H9 (cell line): ENCODE data around the gene CCNQ. TPM values are rescaled to one million over a fixed set of nuclear protein-coding genes. Genes with fewer than 3 reads are reported as not detected.

Experiments used
- DNase-seq: peaks from one replicate; pipeline ENCODE4 v3.0.0-alpha.2; 2017
- H2AFZ ChIP-seq: one replicate; pipeline ENCODE4 v1.6.1; 2013; ENCODE audit warnings: mild to moderate bottlenecking, low read length, control low read depth, moderate library complexity
- H2AK5ac ChIP-seq: 2 replicates; pipeline ENCODE4 v1.6.1; 2013; ENCODE audit warnings: low read length, control low read depth, mixed read lengths; ENCODE audit not compliant: insufficient read length
- H2BK120ac ChIP-seq: one replicate; pipeline ENCODE4 v1.6.1; 2013; ENCODE audit warnings: low read depth, mild to moderate bottlenecking, low read length, control low read depth, inconsistent platforms; ENCODE audit not compliant: poor library complexity, severe bottlenecking
- H2BK12ac ChIP-seq: 2 replicates; pipeline ENCODE4 v1.6.1; 2013; ENCODE audit warnings: low read length, control low read depth, mixed read lengths, low read depth; ENCODE audit not compliant: insufficient read length
- H2BK15ac ChIP-seq: 2 replicates; pipeline ENCODE4 v1.6.1; 2013; ENCODE audit warnings: low read depth, low read length, control low read depth
- H2BK20ac ChIP-seq: one replicate; pipeline ENCODE4 v1.6.1; 2013; ENCODE audit warnings: low read depth, mild to moderate bottlenecking, low read length, control low read depth, inconsistent platforms; ENCODE audit not compliant: poor library complexity, severe bottlenecking
- H2BK5ac ChIP-seq: 2 replicates; pipeline ENCODE4 v1.6.1; 2013; ENCODE audit warnings: low read length, control low read depth, mixed read lengths; ENCODE audit not compliant: insufficient read length
- H3K14ac ChIP-seq: 2 replicates; pipeline ENCODE4 v1.6.1; 2013; ENCODE audit warnings: low read length, control low read depth; ENCODE audit not compliant: insufficient read depth
- H3K18ac ChIP-seq: 2 replicates; pipeline ENCODE4 v1.6.1; 2013; ENCODE audit warnings: low read depth, mild to moderate bottlenecking, mixed read lengths, low read length, control low read depth; ENCODE audit not compliant: insufficient read length
- H3K23ac ChIP-seq: 2 replicates; pipeline ENCODE4 v1.6.1; 2013; ENCODE audit warnings: low read length, control low read depth, mixed read lengths, low read depth; ENCODE audit not compliant: insufficient read length
- H3K23me2 ChIP-seq: 2 replicates; pipeline ENCODE4 v1.6.1; 2013; ENCODE audit warnings: low read depth, mild to moderate bottlenecking, mixed read lengths, low read length, control low read depth; ENCODE audit not compliant: insufficient read length, poor library complexity, severe bottlenecking
- H3K27ac ChIP-seq: 2 replicates; pipeline ENCODE4 v1.5.1; 2013; ENCODE audit warnings: low read length, control low read depth, mixed read lengths, low read depth; ENCODE audit not compliant: insufficient read length
- H3K27me3 ChIP-seq: 2 replicates; pipeline ENCODE4 v1.6.1; 2013; ENCODE audit warnings: low read length, control low read depth, inconsistent platforms; ENCODE audit not compliant: insufficient read depth
- H3K4ac ChIP-seq: 2 replicates; pipeline ENCODE4 v1.6.1; 2013; ENCODE audit warnings: low read depth, mild to moderate bottlenecking, control low read depth, inconsistent platforms, low read length, moderate library complexity
- H3K4me1 ChIP-seq: 2 replicates; pipeline ENCODE4 v1.6.1; 2013; ENCODE audit warnings: low read length, control low read depth, inconsistent platforms; ENCODE audit not compliant: insufficient read depth
- H3K4me2 ChIP-seq: 2 replicates; pipeline ENCODE4 v1.6.1; 2013; ENCODE audit warnings: low read length, control low read depth, mixed read lengths; ENCODE audit not compliant: insufficient read length, insufficient read depth
- H3K56ac ChIP-seq: 2 replicates; pipeline ENCODE4 v1.6.1; 2013; ENCODE audit warnings: low read depth, mild to moderate bottlenecking, mixed read lengths, low read length, control low read depth; ENCODE audit not compliant: insufficient read length
- H3K79me1 ChIP-seq: 2 replicates; pipeline ENCODE4 v1.6.1; 2013; ENCODE audit warnings: low read depth, mild to moderate bottlenecking, moderate library complexity, low read length, control low read depth, inconsistent platforms; ENCODE audit not compliant: insufficient read depth, poor library complexity, severe bottlenecking
- H3K79me2 ChIP-seq: 2 replicates; pipeline ENCODE4 v1.6.1; 2013; ENCODE audit warnings: low read length, control low read depth, inconsistent platforms; ENCODE audit not compliant: insufficient read depth
- H3K9ac ChIP-seq: 2 replicates; pipeline ENCODE4 v1.6.1; 2013; ENCODE audit warnings: low read length, control low read depth, mixed read lengths; ENCODE audit not compliant: insufficient read length; ENCODE audit errors: extremely low read depth
- H3K9me3 ChIP-seq: one replicate; pipeline ENCODE4 v1.6.1; 2013; ENCODE audit warnings: low read depth, low read length, inconsistent platforms; ENCODE audit not compliant: control insufficient read depth
- H3T11ph ChIP-seq: one replicate; pipeline ENCODE4 v1.6.1; 2013; ENCODE audit warnings: mild to moderate bottlenecking, low read length, control low read depth, inconsistent platforms
- H4K20me1 ChIP-seq: one replicate; pipeline ENCODE4 v1.6.1; 2013; ENCODE audit not compliant: control insufficient read depth, insufficient read length, insufficient read depth
- H4K5ac ChIP-seq: 2 replicates; pipeline ENCODE4 v1.6.1; 2013; ENCODE audit warnings: low read depth, mild to moderate bottlenecking, mixed read lengths, low read length, control low read depth; ENCODE audit not compliant: insufficient read length
- H4K8ac ChIP-seq: replicated peaks from 2 replicates; pipeline ENCODE4 v1.6.1; 2013; ENCODE audit warnings: low read length, control low read depth, mixed read lengths, low read depth; ENCODE audit not compliant: insufficient read length
- H4K91ac ChIP-seq: 2 replicates; pipeline ENCODE4 v1.6.1; 2013; ENCODE audit warnings: low read depth, mild to moderate bottlenecking, moderate library complexity, mixed read lengths, low read length, control low read depth; ENCODE audit not compliant: insufficient read length
- H3K27ac Mint-ChIP-seq, 3 experiments: 2 replicates in 2 of 3; 3 replicates in 1 of 3; pipeline ENCODE4 v1.8.0; 2020 to 2021; ENCODE audit warnings: mixed read lengths in 3 of 3, mild to moderate bottlenecking in 1 of 3, moderate library complexity in 1 of 3
- H3K27me3 Mint-ChIP-seq: 2 replicates; pipeline ENCODE4 v1.8.0; 2021; ENCODE audit warnings: low read depth, mild to moderate bottlenecking, moderate library complexity, mixed read lengths
- H3K36me3 Mint-ChIP-seq, 3 experiments: 2 replicates in 2 of 3; 3 replicates in 1 of 3; pipeline ENCODE4 v1.8.0; 2020 to 2021; ENCODE audit warnings: low read depth in 3 of 3, mixed read lengths in 3 of 3; ENCODE audit not compliant: insufficient read depth in 1 of 3
- H3K4me1 Mint-ChIP-seq, 2 experiments: 2 replicates each; pipeline ENCODE4 v1.8.0; 2020; ENCODE audit warnings: mixed read lengths in 2 of 2
- H3K4me3 Mint-ChIP-seq, 2 experiments: 2 replicates in 1 of 2; 3 replicates in 1 of 2; pipeline ENCODE4 v1.8.0; 2020 to 2021; ENCODE audit warnings: mild to moderate bottlenecking in 2 of 2, mixed read lengths in 2 of 2, moderate library complexity in 1 of 2
- H3K9me3 Mint-ChIP-seq, 2 experiments: 2 replicates in 1 of 2; 3 replicates in 1 of 2; pipeline ENCODE4 v1.8.0; 2020; ENCODE audit warnings: mild to moderate bottlenecking in 2 of 2, mixed read lengths in 2 of 2, moderate library complexity in 1 of 2
- CTCF ChIP-seq: fragments of 200-600 bp; sonication (generic); conservative IDR thresholded peaks from 3 replicates; pipeline ENCODE4 v1.8.0; 2021; ENCODE audit warnings: antibody characterized with exemption, mild to moderate bottlenecking
- WGBS: extraction: QIAGEN DNeasy Blood & Tissue Kit; methylation state at CpG from one replicate; pipeline ENCODE4 v1.1.7; 2013; ENCODE audit warnings: missing lambda C conversion rate, low lambda C conversion rate, mixed read lengths; ENCODE audit not compliant: insufficient read length; ENCODE audit errors: extremely low coverage; 5-methylcytosine and 5-hydroxymethylcytosine counted together
- total RNA-seq: library from RNA; stranded (reverse); gene quantifications from 2 replicates; pipeline ENCODE4 v1.2.1, GENCODE V29; 2021

Gene CCNQ
- total RNA-seq, 1 experiment from 2014 or later: 18.4 TPM

- Histone ChIP-seq H4K20me1 (no peaks in the 10 kb centered on the region), H2BK20ac (no peak overlapping the region), H4K5ac (no peak overlapping the region), H2BK120ac (no peak overlapping the region), H3K14ac (no peak overlapping the region), H3K9ac (no peak overlapping the region), H3K27me3 (no peaks in the 10 kb centered on the region), H3K79me1 (no peaks in the 10 kb centered on the region), H3K18ac (no peak overlapping the region), H4K8ac (no peak overlapping the region), H3K4me1 (no peaks in the 10 kb centered on the region), H3K56ac (no peak overlapping the region), H3K79me2 (no peaks in the 10 kb centered on the region), H2BK5ac (no peak overlapping the region), H3K4ac (no peak overlapping the region), H2BK12ac (no peak overlapping the region), H3K9me3 (peaks cover 17% of the 10 kb centered on the region), H3T11ph (no peak overlapping the region), H4K91ac (no peak overlapping the region), H3K23ac (no peak overlapping the region), H3K23me2 (no peaks in the 10 kb centered on the region), H3K27ac (no peak overlapping the region), H2AK5ac (no peak overlapping the region), H2AFZ (no peak overlapping the region), H2BK15ac (no peak overlapping the region), H3K4me2 (no peak overlapping the region)
- H3K9me3 Mint-ChIP-seq: peaks cover 63 to 74% of the 10 kb centered on the region in 2 experiments
- TF ChIP-seq CTCF: no peak
- H3K4me3 Mint-ChIP-seq: no peak overlapping the region
- no CpG with 5 or more reads among the region's 8 CpGs for WGBS
- DNase-seq: no peak
- no peaks in the 10 kb centered on the region for H3K4me1 Mint-ChIP-seq
- H3K27ac Mint-ChIP-seq: no peak overlapping the region
- H3K27me3 Mint-ChIP-seq: peaks cover 26% of the 10 kb centered on the region
- H3K36me3 Mint-ChIP-seq: peaks cover 0 to 2% (median 0%) of the 10 kb centered on the region in 3 experiments; a peak in 2 of 7 replicates
Measured at GRCh38 chrX:153628129-153628528, 29.2 kb upstream of the CCNQ start.
